A172 (cell line): ENCODE results near the gene SYT1. TPM values are rescaled to one million over a fixed set of nuclear protein-coding genes. Genes with fewer than 3 reads are reported as not detected.
"Not testable (repeated sequence)": the region's sequence is repeated elsewhere in the genome, so short reads cannot be mapped to it uniquely, and the experiment has no call there.

ENCODE experiments used
- DNase-seq: peaks from one replicate; pipeline ENCODE4 v3.0.0-alpha.2; 2015; ENCODE audit warnings: low spot score
- total RNA-seq: library from RNA; depleted of rRNA; stranded (reverse); fragments of >200 nt; shearing (Covaris generic); gene quantifications from 2 replicates; pipeline ENCODE4 v1.2.3, GENCODE V29; 2014

The SYT1 gene
- total RNA-seq, 1 experiment from 2014 or later = 7.5 TPM

DNA sequence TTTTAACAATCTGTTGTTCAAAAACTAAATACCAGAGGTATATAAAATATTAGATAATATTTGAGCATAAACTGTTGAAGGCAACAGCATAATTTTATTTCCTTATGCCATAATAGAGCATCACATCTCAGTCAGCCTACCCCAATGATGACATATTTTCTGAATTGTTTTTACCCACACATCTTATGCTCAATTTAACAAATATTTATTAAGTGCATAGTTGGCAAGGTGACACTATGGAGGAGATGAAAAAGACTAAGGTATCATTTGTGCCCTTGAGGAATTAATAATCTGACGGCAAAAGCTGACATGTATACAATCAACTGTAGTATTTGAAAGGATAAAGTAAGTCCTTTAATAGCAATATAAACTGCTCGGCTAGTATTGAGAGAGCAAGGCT lies 102.4 kb downstream of the SYT1 start:
- no peak for DNase-seq

DNA sequence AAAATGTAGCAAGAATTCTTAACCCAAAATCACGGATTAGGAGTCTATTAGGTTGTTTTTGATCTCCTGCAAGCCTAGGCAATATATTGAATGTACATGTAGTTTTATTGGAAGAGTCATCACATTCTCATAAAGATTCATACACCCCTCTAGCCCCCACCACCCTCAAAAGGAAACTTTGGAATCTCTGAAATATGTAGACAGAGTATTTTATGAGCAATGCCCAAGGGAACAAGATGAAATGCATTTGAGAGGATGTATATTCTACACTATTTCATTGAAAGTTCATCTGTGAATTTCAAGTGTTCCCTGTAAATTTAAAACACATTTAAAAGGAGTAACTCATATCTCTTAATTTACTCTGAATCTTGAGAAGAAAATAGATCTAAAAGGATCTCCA lies 103.7 kb downstream of the SYT1 start:
- no peak for DNase-seq

DNA sequence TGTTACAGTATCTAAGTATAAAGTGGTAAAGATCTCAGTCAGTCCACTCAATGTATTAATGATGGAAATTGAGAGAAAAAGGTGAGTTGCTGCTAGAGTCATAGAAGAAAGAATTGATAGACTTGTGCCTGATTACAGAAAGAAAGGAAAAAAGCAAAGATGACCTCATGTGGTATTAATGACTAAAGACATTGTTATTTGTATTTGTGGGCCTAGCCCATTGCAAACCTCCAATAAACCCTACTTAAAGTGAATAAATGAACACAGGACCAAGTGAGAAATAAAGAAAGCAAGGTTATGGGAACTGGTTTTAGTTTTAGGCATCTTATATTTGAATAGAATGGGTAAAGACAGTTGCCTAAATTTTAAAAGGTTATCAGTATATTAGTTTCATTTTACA lies 105.5 kb downstream of the SYT1 start:
- no peak for DNase-seq

DNA sequence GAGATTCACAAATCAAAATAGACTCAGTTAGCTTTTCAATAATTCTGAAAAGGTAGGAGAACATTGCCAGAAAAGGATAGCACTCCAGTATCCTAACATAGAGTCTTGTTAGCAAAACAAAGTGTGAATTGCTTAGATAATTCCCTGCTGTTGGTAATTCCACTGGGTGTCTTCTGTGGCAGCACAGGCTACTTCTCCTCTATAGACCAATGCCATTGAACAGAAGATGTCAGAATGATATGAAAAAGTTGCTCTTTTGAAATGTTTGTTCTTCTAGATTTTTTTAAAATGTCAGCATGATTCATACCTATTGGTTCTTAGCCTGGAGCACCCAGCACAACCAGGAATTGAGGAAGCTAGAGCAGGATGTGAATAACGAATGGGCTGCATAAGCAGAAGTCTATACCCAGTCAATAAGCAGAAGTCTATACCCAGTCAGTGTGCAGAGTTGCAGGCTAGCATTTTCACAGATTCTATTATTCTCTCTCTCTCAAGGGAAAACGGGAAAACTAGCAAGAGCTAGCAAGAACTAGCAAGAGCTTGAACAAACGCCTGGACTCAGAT lies 112.8 kb downstream of the SYT1 start:
- no peak for DNase-seq

DNA sequence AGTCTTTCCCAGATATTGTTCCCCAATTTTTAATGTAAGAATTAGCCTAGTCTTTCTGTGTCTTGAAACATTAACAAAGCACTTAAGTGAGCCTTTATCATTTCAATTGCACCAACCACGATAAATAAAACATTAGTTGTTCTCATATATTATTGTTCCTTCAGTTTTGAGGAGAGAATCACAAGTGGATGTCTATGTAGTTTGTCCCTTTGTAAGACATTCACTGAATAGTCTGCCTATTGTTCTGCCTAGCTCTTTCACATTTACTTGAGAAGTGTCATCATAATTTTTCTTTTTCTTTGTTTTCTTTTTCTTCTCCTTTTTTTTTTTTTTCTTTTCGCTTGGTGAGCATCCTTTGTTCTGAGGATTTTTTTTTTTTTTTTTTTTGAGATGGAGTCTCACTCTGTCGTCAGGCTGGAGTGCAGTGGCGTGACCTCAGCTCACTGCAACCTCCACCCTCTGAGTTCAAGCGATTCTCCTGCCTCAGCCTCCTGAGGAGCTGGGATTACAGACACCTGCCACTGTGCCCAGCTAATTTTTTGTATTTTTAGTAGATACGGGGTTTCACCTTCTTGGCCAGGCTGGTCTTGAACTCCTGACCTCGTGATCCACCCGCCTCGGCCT lies 129.7 kb downstream of the SYT1 start:
- DNase-seq = no peak

DNA sequence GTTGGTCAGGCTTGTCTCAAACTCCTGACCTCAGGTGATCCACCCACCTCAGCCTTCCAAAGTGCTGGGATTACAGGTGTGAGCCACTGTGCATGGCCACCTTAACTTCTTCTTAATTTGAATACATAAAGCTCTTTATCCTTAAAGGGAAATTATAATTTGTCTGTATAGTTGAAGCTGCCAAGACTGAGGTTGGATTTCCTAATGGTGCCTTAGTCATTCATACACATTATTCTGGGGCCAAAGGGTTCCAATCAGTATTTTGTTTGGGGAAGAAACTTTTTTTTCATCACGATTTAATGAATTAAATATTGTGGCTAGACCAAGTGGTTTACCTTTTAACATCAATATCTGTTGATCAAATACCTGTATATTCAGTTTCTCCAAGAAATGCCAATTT lies 135.9 kb downstream of the SYT1 start:
- no peak for DNase-seq

DNA sequence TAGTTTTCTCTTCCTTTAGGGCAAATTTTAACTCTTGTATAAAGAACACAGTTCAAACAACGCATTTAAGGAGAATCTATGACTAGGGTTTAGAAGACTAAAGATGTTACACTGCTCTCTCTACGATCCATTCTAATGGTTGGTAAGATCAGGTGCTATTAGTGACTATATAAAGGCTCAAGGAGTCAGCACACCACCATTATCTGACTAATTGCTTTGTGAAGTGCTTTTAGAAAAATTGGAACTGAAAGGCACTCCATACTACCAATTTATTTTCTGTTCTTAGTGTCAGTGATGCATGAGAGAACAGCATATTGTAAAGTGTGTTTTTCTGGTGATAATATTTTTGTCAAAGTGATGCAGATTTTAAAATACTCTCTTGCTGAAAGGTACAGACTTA lies 136.8 kb downstream of the SYT1 start:
- DNase-seq = no peak

DNA sequence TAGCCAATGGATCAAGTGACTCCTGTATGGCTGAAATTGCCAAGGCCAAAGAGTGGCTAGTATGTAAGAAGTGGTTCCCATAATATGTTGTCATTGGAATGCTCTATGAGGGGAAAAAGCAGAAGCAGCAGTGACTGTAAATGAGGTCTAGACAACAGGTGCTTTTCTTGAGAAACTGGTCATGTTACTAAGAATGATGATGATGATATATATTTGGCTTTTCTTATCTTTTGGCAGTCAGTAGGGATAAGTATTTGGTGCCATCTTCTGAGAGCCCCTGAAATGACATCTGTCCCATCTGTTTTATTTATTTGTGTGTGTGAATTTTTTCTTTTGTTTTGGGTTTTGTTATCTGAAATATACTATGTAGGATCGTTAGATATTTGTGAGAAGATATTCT lies 141.7 kb downstream of the SYT1 start:
- DNase-seq = peak; percentile 37

DNA sequence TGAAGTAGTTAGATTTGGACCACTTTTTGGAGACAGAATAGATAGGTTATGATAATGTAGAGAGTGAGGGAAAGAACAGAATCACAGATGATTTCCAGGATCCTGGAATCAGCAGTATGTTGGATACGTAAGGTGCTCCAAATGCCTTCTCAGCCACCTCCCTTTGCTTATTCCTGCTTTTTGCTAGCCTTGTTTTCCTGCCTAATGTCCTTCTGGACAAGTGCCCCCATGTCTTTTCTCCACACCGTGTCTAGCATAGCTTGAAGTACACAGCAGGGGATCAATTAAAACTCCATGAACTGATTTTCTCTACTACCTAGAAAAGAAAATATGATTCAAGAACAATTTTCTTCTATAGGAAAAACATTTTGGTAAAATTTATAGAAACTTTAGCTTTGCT lies 144.0 kb downstream of the SYT1 start:
- DNase-seq = no peak

DNA sequence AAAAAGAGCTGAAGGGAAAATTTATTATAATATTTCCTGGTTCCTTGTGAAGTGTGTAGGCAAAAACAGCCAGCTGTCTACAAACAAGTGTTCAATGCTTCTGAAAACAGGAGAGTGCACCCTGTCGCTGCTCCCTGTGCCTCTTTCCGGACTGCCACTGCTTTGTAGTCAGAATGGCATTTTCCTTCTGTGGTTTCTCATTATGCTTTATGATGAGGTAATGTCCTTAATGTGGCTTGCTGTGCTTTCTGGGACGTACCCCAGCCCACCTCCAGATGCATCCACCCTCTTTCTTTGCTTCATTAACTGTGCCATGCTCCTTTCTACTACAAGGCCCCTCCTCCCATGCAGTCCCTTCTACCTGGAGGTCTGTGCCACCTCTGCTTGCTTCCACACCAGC lies 148.1 kb downstream of the SYT1 start:
- no peak for DNase-seq

DNA sequence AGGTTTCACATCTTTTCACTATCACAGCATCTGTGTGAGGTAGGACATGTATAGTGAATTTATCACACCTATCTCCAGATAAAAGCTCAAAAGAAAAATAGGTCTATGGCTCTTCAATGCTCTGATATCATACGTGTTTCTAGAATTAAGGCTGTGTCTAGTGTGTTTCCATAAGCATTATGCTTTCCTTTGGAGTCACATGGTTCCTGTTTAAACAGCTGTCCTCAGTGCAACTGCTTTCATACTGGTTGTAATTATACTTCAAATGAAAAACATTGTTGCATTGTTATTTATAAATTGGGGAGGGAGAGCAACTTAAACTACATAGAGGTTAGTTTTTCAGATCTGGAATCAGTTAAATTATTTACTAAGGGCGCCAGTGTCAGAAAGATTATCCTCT lies 151.6 kb downstream of the SYT1 start:
- no peak for DNase-seq

DNA sequence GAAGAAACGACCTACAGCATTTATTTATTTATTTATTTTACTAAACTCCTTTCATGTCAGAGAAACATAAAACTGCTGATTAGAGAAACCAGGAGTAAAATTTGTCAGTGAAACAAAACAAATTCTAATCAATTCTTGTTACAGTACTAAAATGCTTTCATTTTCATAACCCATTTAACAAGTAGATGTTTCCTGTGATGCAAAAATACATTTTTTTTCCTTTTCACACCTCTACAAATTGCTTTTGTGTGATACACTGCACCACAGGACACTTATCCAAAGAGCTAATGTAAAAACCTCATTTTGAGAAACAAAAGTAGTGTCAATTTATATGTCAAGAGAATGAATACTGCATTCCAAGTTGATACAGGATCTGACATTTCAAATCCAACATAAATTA lies 155.1 kb downstream of the SYT1 start:
- no peak for DNase-seq

DNA sequence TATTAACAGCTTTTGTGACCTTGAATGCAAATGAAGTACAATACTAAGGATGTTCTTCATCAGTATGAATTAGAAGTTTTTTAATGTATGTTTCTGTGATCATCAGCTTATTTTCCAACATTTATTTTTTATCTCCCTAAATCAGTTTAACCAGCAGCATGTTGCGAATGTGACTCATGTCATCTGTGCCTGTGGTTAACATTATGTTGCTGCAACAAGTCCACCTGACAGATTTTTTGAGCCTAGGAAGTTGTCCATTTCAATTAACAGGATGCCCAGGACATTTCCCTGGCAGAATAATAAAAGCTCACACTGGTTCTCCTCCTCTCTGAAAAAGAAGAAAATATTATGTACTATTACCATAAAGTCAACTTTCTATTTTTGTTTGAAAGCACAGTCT lies 155.5 kb downstream of the SYT1 start:
- peak; percentile 56 for DNase-seq

DNA sequence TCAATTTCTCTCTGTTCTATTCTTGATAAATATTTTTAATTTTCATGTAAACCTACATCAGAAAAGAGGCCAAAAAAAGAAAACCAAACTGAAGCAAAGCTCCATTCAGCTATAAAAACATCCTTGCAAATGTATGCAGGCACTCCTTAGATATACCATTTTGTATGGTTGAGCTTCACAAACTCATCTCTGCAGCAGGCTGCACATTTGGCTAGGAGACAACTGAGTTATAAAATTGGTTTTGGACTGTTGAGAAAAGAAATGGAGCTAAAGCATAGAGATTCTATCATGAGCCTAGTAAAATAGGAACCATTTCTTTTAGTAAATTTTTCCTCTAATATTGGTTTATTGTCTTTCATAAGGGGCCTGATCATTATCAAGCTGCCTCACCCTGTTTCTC lies 156.4 kb downstream of the SYT1 start:
- no peak for DNase-seq

DNA sequence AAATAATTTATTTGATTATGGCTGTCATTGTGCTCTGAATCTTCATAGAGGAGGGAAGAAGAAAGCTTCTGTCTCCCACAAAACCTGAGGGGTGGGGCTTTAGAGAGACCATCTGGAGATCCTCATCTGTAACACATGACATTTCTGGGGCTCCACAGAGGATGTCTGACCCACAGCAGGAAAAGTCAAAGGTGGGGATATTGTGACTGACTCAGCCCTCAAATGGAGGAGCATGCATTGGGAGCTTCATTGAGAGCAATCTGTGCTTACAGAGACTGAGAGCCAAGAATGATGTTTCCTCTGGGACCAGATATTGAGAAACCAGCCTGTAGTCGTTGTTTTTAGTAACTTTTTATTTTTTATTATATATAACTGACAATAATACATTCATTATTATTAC lies 158.7 kb downstream of the SYT1 start:
- no peak for DNase-seq

DNA sequence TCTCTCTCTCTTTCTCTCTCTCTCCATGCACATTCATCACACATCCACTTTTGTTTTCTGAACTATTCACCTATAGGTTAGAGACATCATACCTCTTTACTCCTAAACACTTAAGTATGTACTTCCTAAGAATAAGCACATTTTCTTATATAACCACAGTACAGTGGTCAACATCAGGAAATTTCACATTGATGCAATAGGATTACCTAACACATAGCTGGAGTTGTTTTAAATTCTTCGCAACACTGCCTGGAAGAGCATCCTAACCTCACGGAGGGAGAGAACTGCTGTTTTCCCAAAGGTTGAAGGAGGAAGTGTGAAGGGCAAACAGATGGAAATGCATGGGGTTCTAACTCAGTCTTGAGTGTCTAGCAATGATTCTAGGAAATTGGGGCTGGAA lies 159.2 kb downstream of the SYT1 start:
- no peak for DNase-seq

DNA sequence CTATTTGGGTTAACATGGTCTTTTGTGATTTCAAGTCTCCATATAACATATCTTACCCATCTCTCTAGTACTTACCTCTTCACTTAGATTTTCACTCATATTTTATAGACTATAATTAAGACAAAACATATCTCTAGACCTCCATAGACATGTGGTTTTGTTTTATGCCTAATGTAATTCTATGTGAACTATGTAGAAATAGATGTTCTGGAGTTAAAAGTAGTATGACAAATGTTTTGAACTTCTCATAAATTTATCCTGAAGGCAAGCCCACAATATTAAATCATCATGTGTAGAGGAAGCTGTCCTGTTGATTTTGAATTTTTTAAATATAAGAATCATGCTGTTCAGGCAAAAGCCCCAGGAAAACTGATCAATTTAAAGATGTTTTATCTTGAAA lies 169.2 kb downstream of the SYT1 start:
- no peak for DNase-seq

DNA sequence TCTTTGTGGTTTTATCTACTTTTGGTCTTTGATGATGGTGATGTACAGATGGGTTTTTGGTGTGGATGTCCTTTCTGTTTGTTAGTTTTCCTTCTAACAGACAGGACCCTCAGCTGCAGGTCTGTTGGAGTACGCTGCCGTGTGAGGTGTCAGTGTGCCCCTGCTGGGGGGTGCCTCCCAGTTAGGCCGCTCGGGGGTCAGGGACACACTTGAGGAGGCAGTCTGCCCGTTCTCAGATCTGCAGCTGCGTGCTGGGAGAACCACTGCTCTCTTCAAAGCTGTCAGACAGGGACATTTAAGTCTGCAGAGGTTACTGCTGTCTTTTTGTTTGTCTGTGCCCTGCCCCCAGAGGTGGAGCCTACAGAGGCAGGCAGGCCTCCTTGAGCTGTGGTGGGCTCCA lies 180.2 kb downstream of the SYT1 start:
- not testable (repeated sequence) for DNase-seq

DNA sequence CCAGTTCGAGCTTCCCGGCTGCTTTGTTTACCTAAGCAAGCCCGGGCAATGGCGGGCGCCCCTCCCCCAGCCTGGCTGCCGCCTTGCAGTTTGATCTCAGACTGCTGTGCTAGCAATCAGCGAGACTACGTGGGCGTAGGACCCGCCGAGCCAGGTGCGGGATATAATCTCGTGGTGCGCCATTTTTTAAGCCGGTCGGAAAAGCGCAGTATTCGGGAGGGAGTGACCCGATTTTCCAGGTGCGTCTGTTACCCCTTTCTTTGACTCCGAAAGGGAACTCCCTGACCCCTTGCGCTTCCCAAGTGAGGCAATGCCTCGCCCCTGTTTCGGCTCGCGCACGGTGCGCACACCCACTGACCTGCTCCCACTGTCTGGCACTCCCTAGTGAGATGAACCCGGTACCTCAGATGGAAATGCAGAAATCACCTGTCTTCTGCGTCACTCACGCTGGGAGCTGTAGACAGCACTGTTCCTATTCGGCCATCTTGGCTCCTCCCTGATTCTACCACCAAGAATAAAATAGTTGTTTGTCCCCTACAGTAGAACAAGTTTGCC lies 180.7 kb downstream of the SYT1 start:
- DNase-seq = not testable (repeated sequence)

DNA sequence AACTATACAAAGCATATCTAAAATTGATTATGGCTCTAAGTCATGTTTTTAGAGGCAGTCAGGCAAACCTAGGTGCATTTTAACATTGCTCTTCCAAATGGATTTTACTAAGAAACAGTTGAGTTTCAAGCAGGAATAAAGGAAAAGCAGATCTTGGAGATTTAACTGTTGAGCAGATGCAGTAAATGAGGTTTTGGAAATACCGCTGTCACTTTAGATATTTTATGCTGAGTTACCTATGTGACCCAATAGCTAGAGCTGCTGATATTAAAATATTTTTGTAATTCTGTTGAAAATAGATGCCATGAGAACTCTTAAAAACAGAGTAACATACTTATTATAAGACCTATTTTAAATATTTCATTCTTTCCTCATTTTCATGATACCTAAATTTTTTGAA lies 181.4 kb downstream of the SYT1 start:
- no peak for DNase-seq

DNA sequence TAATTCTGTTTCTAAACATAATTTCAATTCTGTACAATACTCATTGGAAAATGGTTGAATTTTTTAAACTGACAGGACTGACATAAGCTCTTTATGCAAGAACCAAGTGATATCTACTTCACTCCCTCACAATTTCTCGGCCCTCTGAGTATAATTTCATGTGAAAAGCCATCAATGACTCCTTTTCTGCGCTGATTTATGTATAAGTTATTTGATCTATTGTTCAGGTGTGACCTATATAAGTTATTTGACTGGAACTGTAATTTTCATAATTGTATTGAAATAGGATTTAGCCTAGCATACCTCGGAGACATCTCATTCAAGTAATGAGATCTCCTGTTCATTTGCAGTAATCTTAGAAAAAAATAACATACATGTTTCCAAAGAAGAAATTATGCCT lies 184.4 kb downstream of the SYT1 start:
- DNase-seq = no peak

DNA sequence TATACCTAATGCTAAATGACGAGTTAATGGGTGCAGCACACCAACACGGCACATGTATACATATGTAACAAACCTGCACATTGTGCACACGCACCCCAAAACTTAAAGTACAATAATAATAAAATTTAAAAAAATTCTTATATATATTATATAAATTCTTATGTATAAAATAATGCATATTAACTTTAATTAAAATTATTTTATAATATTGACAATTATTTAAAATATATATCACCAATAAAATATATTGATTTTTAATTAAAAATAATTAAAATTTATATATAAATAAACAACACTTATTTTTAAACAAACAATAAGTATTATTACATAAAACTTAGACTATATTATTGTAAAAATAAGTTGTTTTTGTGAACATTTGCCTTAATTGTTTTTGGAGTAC lies 188.8 kb downstream of the SYT1 start:
- DNase-seq = no peak

DNA sequence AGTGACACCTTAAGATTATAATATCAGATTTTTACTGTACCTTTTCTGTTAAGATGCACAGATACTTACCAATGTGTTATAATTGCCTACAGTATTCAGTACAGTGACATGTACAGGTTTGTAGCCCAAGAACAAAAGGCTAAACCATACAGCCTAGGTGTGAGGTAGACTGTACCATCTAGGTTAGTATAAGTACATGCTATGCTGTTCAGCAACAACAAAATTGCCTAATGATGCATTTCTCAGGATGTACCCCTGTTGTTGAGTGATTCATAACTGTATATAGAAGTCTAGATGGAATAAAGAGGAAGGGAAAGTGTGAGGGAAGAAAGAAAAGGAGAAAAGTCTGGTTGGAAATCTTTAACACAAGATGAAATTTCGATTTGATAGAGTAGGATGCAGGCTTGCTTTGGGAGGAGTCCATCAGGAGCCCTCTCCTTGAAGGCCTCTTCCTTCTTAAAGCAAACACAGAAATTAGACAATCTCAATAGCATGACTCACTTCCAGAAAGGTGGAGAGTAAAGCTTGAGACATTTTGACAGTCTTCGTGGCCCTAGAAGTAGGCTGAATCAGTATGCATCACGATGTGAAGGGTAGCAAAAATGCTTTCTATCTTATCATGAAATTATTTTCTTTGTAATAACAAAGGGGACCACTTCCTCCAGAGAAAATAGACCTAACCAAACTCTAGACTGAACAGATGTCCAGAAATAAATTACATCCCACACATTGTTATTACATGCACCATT lies 191.5 kb downstream of the SYT1 start:
- DNase-seq = peak; percentile 74
